Esophagus squamous epithelium (tissue), 4 donors: ENCODE results near the gene CEACAM16.

Experiments
- POLR2A ChIP-seq, 4 donors: fragments of 450-650 bp; IDR thresholded peaks; one replicate each; pipeline ENCODE4 v1.6.1; 2017; ENCODE audit warnings: antibody characterized with exemption in 4 of 4, mild to moderate bottlenecking in 4 of 4, moderate library complexity in 3 of 4
- TF ChIP-seq, protein P1 (sequence below), 6 experiments: fragments of 450-650 bp in 4 of 6; fragments of 200-600 bp in 2 of 6; sonication (generic) in 2 of 6; IDR thresholded peaks; one replicate each; pipeline ENCODE4 v1.5.1; 2016 to 2019; ENCODE audit warnings: antibody characterized with exemption in 6 of 6, mild to moderate bottlenecking in 4 of 6, moderate library complexity in 4 of 6

DNA sequence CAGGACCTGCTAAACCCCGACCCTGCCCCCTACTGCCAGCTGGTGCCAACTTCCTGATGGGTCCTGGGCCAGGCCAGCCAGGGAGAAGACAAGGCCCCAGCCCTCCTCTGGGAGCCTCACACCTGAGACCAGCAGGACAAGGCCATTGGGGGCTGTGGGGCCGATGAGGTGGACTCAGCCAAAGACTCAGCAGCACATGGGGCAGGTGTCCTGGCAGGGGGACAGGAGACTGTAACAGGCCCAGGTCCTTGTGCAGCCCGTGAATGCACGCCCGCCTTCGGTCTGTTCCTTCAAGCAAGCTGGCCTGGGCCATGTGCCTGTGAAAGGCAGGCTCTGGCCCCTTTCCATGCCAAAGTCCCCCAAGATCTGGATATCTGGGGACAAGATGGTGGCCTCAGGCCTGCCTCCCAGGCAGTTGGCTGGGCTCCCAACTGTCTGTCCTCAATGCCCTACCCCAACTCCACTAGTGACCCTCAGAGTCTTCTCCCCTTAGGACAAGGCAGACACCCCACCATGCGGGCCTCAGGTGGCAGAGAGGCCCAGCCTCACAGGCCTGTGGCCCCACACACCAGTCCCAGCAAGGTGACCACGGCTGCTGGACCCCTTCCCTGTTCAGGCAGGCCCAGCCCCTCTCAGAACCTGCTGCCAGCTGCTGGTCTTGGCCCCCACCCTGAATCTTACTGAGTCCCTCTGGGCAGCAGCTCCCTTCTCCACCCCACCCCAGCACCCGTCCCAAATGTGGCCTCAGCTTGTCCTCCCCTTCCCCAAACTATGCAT lies 15.3 kb upstream of the CEACAM16 start:
- TF ChIP-seq, protein P1, sequence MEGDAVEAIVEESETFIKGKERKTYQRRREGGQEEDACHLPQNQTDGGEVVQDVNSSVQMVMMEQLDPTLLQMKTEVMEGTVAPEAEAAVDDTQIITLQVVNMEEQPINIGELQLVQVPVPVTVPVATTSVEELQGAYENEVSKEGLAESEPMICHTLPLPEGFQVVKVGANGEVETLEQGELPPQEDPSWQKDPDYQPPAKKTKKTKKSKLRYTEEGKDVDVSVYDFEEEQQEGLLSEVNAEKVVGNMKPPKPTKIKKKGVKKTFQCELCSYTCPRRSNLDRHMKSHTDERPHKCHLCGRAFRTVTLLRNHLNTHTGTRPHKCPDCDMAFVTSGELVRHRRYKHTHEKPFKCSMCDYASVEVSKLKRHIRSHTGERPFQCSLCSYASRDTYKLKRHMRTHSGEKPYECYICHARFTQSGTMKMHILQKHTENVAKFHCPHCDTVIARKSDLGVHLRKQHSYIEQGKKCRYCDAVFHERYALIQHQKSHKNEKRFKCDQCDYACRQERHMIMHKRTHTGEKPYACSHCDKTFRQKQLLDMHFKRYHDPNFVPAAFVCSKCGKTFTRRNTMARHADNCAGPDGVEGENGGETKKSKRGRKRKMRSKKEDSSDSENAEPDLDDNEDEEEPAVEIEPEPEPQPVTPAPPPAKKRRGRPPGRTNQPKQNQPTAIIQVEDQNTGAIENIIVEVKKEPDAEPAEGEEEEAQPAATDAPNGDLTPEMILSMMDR (IDR thresholded peaks at IDR 0.05) = no peak
- no peak for TF ChIP-seq POLR2A (IDR thresholded peaks at IDR 0.05)
